Hematopoietic multipotent progenitor cell treated with erythropoietin and hydrocortisone succinate and interleukin-3 and kit ligand, for 8 days (in vitro differentiated cells): ENCODE results near the gene SYPL1.
A peak's percentile ranks its signal among the peaks of the same experiment; 100 is the strongest.

Experiments used
- DNase-seq: peaks from one replicate; pipeline ENCODE4 v3.0.0-alpha.2; 2015

SYPL1 gene

DNA sequence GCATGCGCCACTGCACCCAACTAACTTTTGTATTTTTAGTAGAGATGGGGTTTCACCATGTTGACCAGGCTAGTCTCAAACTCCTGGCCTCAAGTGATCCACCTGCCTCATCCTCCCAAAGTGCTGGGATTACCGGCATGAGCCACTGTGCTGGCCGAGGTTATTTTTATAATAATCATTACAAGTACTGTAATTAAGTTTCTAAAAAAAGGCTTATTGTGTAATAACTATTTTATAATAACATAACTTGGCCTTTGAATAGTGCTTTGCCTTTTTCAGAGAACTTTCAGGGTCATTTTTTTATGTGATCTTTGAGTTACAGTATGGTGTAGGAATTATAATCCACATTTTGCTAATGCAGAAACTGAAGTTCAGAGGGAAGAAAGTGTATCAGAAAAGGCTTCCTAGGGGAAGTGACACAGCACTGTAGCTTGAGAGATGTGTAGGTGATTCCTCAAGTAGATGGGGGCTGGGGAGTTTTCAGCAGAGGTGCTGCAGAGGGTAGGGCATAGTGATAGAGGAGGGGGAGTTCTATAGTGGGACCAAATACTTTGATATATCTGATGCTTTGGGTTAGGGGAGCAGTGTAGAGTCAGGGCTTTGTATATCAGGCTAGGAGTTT, 9.2 kb upstream of the SYPL1 start:
- DNase-seq = no peak

DNA sequence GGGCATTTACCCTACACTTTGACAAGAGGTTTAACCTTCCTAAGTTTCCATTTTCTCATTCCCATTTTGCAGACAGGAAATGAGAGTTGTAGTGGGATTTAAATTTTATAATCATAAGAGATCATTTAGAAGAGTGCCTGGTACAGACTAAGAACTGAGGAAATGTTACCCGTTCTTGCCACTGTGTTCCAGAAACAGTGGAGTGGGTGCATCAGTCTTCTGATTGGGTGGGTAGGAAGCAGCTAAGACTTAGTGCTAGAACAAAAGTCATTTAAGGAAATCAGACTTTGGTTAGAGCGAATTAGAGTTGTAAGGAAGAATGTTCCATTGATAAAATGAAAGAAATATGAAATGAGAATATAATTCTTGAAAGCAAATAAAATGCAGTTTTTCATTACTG, 8.4 kb upstream of the SYPL1 start:
- DNase-seq = no peak

DNA sequence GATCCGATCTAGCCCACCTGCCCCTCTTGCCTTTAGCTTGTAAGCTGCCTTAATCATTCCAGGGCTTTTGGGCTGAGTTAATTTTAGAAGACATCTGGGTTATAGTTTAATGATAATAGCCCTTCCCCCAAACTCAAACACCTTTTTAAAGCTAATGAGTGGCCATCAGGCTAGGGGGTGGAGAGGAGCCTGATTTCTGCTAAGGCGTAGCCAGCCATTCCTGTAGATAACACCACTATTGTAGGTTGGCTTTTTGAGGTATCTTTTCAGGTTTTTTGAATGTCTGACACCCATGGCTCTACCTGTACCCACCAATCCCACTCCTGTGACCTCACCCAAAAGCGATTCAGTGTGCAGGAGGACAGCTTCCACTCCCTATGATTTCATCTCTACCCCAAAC, 7.6 kb upstream of the SYPL1 start:
- no peak for DNase-seq

DNA sequence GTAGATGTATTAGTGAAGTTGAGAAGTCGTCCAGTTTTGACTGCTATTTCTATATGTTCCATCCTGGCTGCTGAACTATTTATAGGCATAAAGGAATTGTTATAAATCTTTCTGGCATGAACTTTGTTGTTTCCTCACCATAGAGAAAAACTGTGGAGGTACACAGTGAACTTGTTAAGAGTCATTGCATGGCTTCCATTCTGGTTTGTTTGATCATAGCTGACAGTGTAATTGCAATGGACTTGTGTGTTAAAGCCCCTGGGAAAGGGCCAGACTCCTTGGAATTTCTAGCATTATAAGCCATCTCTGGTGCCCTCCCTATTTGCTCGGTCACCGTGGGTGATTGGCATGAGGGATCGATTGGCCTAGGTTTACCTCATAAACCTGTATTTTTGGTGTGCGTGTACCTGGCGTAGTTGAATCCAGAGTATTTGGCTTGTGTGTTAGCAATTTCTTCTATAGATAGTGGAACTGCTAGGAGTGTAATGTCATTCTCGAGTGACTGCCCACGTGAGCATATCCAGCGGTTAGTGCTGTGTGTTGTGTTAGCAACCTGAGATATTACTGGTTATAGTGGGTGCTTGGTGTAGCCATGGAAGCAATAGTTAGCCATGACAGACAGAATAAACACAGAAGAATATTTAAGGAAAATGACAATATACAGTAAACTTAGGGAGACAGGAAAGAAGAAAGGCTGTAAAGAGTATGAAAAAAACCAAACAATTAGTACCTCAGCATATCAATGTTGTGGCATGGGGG, 5.9 kb upstream of the SYPL1 start:
- no peak for DNase-seq

DNA sequence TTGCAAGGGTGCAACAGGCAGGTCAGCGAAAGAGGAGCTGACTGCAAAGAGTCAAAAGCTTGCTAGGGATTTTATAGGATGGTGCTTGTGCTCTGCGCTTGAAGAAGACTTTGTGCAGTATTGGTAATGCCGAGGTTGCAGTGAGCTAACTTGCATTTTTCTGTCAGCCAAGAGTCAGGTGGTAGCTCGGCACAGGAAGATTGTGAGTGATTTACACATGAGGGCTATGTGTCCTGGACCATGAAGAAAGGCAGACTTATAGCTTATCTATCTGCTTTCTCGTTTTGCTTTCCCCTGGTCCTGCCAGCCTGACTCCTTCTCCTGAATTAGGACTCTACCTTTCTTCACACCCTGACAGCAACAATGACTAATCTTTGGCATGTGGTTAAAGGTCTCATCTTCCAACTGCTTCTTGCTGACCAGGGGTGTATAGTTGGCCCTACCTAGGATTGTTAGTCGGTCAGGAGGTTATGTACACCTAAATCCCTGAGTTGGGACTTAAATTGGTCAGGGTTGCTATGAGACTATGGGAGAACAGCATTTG, 4.1 kb upstream of the SYPL1 start:
- DNase-seq = no peak

DNA sequence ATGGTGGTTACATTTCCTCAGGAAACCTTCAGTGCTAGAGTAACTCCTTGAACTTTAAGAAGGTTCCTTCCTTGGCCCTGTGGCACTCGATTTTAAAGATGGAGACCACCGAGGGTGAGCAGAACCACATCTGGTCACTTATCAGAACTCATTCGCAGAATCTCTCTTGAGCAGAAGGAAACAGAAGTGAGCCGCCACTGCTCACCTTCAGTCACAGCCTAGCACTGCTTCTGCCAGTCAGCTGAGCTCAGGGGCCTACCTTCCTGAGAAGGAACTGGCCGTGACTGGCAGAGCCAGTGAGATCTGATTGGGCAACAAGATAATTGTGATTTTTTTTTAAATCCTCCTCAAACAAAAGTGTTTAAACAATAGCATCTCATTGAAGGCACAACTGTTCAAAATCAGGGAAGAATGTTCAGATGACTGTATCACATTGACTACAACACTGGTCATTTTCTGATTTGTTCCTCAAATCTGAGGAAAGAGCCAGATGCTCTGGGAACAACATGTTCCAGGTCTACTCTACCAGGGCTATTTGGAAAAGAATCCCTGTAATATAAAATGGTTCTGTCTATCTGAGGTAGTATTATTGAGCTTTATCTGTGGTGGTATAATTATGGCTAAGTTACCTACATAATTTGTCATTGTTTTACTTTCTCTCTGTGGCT, 2.7 kb upstream of the SYPL1 start:
- no peak for DNase-seq

DNA sequence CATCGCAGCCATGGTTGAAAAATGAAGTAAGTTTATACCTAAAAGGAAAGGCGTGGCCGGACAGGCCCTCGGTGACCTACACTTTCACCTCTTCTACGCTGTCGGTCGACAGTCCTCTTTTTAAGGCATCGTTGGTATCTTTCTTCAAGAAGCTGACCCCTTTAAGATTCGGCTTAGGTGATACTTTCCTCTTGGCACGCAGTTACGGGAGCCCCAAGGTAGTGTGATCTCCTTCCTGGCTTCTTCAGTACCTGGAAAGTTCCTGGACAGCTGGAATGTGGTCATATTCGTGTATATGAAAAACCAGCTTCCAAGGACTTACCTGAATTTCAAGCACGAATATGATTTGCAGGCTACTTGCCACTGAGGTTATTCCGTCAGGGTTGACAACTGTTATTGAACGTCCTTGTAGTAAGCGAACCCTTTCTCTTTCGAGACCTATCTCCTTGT, 885 bp upstream of the SYPL1 start:
- DNase-seq = no peak

DNA sequence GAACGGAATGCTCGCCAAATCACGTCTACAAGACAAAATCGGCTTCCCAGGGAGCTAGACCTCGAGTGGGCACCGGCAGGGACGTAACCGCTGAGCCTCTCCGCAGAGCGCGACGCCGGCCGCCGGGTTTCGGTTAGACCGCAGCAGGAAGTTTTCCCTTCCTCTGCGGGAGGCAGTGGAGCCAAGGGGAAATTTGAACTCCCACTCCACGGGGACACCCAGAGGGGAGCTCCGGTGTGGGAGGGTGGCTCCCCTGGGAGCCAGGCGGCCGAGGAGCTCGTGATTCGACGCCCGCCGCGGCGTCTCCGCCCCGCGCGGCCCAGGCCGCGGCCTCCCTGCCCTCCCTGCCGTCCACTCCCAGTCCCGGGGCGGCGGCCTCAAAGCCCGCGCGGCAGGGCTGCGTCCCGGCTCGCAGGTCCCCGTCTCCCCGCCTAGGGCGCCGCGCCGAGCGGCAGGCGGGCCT, 426 bp downstream of the SYPL1 start:
- no peak for DNase-seq

DNA sequence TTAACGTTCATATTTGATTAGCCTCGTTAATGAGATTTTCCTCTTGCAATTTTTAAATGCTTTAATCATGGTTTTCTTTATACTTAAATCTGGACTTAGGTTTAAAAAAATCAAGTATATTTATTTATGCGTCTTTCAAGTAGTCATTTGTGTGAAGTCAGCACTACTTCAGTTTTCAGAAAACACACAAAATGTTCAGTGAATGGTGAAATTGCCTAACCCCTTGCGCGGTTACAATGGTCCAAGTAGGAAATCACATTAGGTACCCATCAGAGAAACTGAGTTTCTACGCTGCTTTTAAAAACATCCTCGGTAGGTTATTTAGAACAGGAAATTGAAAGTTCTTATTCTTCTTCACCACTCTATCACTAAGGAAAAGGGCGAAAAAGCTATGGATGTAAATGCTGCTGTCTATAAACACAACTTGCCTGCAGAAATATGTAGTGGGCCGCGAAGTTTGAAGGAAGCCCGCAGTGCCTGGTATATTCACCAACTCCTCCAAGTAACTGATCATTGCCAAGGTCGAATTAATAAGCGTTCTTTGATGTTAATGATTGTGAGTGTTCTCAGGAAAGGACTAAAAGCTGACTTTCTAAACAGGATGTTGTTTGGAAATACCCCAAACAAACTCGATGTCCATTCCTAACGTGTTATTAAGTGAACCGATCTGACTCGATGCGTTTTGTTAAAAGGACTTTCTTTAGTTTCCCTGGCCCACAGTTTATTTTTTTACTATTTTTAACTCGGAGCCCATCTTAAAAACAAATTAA, 1.0 kb downstream of the SYPL1 start:
- DNase-seq = no peak

DNA sequence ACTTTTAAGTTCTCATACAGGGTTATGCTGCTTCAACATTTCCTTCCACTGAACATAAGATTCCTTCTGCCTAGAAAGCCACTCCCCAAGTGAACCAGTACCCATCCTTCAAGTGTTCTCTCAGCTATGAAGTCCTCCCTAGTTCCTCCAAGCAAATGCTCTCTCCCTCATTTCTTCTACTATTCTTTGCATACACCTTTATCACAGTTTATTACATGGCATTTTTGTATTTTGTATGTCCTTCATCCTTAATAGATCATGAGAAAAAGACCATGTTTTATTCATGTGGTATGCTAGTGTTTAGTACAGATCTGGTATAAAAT, 1.9 kb downstream of the SYPL1 start:
- peak; percentile 23 for DNase-seq

DNA sequence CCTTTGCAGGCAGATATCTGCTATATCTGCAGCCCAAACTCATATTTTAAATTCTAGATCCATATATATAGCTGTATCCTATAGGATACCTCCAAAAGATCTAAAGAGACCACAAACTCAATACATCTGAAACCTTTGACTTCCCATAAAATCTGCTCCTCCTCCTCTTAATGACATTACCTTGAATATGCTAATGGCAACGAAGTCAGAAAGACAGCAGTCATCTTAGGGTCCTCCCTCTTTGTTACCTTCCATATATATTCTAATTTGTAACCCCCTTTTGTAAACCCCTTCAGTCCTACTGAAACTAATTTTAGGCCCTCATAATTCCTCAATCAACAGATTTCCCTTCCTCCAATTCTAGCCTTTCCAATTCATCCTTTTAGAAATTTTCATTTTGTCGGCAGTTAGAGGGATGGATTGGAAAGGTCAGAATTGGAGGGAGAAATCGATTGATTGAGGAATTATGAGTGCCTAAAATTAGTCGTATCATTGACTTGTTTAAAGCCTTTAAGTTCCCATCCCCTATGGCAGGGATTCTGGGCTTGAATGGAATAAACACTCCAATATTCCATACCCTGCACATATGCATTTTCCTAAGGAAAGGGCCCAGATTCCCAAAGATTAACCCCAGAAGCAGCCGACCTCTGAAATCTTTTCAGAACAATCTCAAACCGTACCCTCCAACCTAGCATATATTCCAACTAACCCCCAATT, 2.4 kb downstream of the SYPL1 start:
- no peak for DNase-seq

DNA sequence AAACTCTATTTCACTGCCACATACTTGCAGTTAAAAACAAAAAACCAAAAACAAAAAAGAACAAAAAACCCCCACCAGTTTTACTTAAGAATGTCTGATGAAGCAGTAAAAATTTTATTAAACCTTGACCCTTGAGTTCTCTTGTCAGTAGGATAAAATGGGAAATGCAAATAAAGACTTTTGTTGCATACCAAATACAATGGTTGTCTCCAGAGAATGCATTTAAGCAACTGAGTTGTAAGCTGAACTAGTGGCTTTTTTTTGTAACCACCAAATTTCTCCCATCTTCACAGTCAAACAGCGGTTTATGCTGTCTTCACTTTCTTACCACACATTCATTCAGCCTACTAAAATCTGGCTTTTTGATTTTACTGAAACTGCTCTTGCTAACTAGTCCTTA, 3.1 kb downstream of the SYPL1 start:
- no peak for DNase-seq

DNA sequence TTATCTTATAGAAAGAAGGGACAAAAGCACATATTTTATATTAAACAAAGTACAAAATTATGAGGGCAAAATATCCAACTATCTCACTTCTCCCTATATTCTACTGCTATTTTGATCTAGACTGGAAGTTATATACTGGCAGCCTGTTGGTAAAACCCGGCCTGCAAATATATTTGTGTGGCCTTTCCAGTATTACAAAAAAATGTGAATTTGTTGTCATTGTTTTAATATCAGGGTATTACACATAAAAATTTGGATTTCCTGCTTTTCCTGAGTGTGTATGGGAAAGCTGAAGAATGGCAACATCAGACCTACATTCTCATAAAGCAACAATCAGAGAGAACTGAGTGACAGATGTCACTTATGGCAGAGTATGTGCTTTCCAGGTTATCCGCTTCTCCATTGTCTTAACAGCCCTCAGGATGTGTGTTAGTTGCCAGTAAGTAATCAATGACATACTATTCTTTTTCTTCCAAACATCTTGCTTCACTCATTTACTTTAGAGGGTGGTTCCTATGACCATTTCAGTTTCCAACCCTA, 7.3 kb downstream of the SYPL1 start:
- no peak for DNase-seq

DNA sequence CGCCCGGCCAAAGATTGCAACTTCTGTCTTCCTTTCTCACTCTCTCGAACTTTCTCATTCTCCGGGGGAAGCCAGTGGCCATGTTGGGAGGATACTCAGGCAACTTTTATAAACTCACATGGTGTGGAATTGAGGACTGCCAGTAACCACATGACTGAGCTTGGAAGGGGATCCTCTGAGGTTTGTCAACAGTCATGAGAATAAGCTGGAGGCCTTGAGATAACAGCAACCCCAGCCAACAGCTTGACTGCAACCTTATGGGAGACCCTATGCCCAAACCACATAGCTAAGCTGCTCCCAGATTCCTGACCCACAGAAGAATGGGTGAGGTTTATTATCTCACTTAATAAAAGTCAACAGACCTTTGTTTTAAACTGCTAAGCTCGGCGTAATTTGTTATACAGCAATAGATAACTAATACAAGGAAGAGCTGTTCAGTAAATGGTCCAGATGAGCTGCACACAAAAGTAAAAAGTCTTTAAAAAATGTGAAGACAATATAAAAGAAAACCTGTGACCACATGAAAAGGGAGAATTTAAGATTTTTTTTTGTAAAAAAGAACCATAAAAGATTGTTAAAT, 9.6 kb downstream of the SYPL1 start:
- peak; percentile 68 for DNase-seq

DNA sequence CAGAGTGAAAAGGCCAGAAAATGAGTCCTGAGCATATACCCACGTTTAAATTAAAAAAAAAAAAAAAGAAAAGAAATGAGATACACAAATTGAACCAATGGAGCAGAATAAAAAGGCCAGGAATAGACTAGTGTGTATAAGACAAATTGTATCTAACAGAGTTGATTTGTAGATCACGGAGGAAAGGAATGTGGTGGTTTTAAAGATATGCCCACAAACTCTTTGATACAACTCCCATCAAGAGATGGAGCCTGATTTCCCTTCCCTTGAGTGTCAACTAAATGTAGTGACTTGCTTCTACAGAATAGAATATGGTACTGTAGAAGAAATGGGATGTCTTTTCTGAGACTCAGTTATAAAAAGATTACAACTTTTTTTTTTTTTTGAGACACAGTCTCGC, 10.4 kb downstream of the SYPL1 start:
- DNase-seq = no peak

DNA sequence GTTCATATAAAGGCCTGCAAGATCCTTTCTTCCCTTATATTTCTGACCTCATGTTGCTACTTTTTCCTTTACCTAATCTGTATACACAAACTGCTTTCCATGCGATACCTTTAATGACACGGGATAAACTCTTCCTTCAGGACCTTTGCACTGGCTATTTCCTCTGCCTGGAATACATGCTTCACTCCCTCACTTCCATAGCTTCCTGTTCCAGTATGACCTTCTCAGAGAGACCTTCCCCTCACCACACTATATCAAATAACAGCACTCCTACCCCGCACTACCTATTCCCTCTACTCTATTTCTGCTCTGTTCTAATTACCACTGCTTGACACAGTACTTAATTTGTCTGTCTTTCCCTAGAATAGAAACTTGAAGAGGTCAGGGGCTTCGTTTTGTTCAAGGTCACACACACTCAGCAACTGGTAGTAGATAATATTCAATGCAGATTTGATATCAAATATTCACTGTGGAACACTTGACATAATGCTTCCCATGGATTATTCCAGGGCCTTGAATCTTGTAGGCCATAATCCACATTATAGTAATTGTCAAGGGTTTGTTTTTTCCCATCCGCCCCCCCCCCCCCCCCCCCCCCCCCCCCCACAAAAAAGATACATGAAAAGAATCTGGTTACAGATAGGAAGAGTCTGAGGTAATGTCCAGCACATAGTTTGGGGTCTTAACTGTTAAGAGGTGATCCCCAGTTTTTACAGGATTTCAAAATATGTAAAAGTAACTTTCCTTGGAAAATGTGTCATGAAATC, 11.1 kb downstream of the SYPL1 start:
- DNase-seq = no peak

DNA sequence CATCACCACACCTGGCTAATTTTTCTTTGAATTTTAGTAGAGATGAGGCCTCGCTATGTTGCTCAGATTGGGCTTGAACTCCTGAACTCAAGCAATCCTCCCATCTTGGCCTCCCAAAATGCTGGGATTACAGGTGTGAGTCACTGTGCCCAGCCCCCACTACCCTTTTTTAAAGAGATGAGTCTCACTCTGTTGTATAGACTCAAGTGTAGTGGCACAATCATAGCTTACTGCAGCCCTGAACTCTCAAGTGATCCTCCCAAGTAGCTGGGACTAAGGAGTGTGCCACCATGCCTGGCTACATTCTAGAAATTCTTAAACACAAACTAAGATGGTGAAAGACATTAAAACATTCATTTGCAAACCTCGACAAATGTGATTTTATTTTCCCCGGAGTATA, 12.6 kb downstream of the SYPL1 start:
- DNase-seq = no peak

DNA sequence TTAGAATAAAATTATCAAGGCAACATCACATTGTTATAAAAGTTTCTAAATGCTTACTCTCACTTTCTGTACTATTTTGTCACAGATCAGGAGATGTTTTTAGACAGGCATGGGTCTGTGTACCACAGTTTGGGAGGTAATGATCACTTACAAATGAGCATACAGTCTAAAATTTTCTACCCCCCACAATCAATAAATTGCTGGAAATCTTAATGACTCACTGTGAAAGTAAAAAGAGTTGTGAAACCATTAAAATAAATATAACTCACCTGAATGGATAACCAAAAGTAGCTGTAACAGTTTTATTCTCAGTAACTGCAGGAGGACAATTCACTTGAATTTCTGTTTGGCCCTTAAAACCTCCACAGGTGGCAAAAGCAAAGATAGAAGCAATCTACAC, 13.2 kb downstream of the SYPL1 start:
- no peak for DNase-seq

DNA sequence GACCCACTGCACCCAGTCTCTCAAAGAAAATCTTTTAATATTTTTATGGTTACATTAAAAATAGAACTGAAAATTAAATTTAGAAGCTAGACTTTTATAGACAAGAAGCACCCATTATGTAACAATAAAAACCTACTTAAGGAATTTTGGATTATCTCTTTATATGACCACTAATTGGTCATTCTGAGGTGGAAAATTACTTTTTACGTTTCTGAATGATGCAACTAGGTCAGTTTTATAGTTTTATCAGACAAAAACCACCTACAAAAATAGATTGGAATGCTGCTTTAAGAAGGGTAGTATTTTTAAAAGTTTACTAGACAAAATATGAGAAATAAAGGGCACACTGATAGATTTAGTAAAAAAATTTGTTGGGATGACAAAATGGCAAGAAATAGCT, 16.5 kb downstream of the SYPL1 start:
- DNase-seq = no peak

DNA sequence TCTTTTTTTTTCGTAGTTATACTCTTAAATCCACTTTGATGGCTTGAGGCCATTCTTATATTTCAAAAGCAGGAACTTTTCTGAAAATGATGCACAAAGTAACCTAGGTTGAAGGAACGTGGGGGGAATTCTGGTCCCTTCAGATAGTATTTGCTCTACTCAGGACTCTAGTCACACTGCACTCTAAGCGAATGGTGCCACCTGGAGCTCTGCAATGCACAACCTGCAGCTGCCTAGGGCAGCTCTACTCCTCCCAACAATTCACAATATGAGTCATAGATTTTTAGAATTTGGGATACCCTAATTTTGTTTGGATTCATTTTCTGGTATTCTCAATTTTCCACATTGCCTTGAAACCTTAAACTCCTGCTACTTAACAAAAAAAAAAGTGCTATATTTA, 17.3 kb downstream of the SYPL1 start:
- DNase-seq = no peak

DNA sequence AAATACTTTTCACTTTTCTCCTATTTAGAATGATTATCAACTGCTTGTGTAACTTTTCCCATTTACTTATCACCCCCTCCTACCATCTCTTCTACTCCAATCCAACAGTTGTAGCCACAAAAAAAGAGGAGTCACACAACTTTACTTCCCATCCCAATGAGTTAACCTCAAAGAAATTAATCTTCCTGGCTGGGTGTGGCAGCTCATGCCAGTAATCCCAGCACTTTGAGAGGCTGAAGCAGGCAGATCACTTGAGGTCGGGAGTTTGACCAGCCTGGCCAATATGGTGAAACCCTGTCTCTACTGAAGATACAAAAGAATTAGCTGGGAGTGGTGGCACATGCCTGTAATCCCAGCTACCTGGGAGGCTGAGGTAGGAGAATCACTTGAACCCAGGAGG, 19.9 kb downstream of the SYPL1 start:
- no peak for DNase-seq
